DND-41 (cell line): Measurements from ENCODE around the gene KLC1.
A peak's percentile ranks its signal among the peaks of the same experiment; 100 is the strongest.

ENCODE experiments used
- CTCF ChIP-seq: IDR thresholded peaks from 2 replicates; pipeline ENCODE4 v1.5.1; 2012; ENCODE audit warnings: borderline replicate concordance, low read length, moderate library complexity, mild to moderate bottlenecking; ENCODE audit not compliant: poor library complexity, severe bottlenecking; ENCODE audit errors: extremely low read depth
- EZH2 ChIP-seq: IDR thresholded peaks from 3 replicates; pipeline ENCODE4 v1.6.1; 2012; ENCODE audit warnings: borderline replicate concordance, low read depth, mild to moderate bottlenecking, moderate library complexity, low read length, inconsistent platforms; ENCODE audit not compliant: severe bottlenecking

GRCh38 chr14:103714063-103714724 is 85.2 kb downstream of the KLC1 start:
- TF ChIP-seq CTCF (peak; percentile 27), EZH2 (no peak)
